ENCODE measurements around the gene KLK15.

The KLK15 gene

DNA sequence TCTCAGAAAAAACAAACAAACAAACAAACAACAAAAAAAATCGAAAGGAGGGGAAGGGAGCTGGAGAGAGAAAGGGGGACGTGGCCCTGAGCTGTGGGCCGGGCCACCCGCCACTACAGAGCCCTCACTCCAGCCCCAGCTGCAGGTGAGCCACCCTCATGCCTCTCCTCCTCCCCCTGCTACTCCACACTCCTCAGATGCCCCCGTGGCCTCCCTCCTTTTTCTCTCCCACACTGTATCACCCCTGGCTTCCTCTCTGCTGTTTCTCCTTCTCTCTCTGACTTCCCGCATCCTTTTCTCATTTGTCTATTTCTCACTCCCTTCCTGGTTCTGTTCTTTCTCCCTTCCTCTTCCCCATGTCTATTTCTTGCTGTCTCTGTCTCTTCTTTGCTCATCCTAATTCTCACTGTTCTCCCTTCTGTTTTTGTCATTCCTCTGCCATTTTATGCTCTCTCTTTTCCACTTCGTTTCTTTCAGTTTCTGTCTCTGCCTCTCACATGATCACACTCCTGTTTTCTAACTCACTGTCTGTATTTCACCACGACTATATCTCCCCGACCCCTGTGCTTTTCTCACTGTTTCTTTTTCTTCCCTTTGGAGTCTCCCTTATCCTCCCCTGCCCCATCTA, 42.5 kb upstream of the KLK15 start:
- DNase-seq (ENCODE audit: low read depth, low spot score) = no peak
- POLR2A ChIA-PET = no interaction called here
- H3K4me3 ChIP-seq (ENCODE audit: low read depth, low read length) = no peak overlapping the region
- CTCF ChIA-PET = no interaction called here
- TF ChIP-seq, protein P1, sequence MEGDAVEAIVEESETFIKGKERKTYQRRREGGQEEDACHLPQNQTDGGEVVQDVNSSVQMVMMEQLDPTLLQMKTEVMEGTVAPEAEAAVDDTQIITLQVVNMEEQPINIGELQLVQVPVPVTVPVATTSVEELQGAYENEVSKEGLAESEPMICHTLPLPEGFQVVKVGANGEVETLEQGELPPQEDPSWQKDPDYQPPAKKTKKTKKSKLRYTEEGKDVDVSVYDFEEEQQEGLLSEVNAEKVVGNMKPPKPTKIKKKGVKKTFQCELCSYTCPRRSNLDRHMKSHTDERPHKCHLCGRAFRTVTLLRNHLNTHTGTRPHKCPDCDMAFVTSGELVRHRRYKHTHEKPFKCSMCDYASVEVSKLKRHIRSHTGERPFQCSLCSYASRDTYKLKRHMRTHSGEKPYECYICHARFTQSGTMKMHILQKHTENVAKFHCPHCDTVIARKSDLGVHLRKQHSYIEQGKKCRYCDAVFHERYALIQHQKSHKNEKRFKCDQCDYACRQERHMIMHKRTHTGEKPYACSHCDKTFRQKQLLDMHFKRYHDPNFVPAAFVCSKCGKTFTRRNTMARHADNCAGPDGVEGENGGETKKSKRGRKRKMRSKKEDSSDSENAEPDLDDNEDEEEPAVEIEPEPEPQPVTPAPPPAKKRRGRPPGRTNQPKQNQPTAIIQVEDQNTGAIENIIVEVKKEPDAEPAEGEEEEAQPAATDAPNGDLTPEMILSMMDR (IDR thresholded peaks at IDR 0.05; ENCODE audit: insufficient read depth, low read length, missing control alignments) = no peak

DNA sequence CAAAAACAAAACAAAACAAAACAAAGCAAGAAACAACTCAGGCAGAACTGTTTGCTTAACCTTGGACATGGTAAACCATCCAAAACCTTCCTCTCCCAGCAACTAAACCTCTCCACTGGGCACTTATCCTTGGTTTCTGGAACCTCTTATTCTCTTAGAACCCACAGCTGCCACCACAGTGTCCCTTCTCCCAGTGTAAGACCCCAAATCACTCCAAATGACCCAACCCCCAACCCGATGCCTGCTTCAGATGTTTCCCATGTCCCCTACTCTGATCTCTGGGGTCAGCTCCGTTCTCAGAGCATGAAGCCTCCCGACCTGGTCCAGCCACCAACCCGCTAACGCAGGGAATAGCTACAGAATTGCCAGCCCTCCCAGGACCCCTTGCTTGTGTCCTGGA, 40.8 kb upstream of the KLK15 start:
- H3K4me3 ChIP-seq (ENCODE audit: low read depth, low read length) = no peak overlapping the region
- POLR2A ChIA-PET = no interaction called here
- DNase-seq (ENCODE audit: low read depth, low spot score) = no peak
- TF ChIP-seq, protein P1 (IDR thresholded peaks at IDR 0.05; ENCODE audit: insufficient read depth, low read length, missing control alignments) = no peak
- CTCF ChIA-PET = no interaction called here

DNA sequence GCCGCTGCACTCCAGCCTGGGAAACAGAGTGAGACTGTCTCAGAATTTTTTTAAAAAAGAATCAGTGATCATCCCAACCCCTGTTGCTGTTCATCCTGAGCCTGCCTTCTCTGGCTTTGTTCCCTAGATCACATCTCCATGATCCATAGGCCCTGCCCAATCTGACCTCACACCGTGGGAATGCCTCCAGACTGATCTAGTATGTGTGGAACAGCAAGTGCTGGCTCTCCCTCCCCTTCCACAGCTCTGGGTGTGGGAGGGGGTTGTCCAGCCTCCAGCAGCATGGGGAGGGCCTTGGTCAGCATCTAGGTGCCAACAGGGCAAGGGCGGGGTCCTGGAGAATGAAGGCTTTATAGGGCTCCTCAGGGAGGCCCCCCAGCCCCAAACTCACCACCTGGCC, 39.7 kb upstream of the KLK15 start, which contains the start of gene KLK2:
KLK2 (plus strand) TSS at position 384 of the 400 bp plus-strand sequence. CDS start 35 bp downstream, outside the sequence.
- TF ChIP-seq, protein P1 (IDR thresholded peaks at IDR 0.05; ENCODE audit: insufficient read depth, low read length, missing control alignments) = no peak
- no peak within 1 kb of the TSS for H3K4me3 ChIP-seq (ENCODE audit: low read depth, low read length)
- ChIA-PET CTCF (no interaction called here), POLR2A (no interaction called here)
- DNase-seq (ENCODE audit: low read depth, low spot score) = no peak

DNA sequence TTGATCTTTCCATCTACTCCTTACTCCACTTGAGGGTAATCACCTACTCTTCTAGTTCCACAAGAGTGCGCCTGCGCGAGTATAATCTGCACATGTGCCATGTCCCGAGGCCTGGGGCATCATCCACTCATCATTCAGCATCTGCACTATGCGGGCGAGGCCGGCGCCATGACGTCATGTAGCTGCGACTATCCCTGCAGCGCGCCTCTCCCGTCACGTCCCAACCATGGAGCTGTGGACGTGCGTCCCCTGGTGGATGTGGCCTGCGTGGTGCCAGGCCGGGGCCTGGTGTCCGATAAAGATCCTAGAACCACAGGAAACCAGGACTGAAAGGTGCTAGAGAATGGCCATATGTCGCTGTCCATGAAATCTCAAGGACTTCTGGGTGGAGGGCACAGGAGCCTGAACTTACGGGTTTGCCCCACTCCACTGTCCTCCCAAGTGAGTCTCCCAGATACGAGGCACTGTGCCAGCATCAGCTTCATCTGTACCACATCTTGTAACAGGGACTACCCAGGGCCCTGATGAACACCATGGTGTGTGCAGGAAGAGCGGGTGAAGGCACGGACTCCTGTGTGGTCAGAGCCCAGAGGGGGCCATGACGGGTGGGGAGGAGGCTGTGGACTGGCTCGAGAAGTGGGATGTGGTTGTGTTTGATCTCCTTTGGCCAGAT, 37.2 kb upstream of the KLK15 start:
- CTCF ChIA-PET = no interaction called here
- no peak overlapping the region for H3K4me3 ChIP-seq (ENCODE audit: low read depth, low read length)
- DNase-seq (ENCODE audit: low read depth, low spot score) = no peak
- TF ChIP-seq, protein P1 (IDR thresholded peaks at IDR 0.05; ENCODE audit: insufficient read depth, low read length, missing control alignments) = no peak
- POLR2A ChIA-PET = no interaction called here

DNA sequence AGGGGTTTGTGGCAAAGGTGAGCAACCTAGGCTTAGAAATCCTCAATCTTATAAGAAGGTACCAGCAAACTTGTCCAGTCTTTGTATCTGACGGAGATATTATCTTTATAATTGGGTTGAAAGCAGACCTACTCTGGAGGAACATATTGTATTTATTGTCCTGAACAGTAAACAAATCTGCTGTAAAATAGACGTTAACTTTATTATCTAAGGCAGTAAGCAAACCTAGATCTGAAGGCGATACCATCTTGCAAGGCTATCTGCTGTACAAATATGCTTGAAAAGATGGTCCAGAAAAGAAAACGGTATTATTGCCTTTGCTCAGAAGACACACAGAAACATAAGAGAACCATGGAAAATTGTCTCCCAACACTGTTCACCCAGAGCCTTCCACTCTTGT, 36.1 kb upstream of the KLK15 start:
- POLR2A ChIA-PET = no interaction called here
- CTCF ChIA-PET = no interaction called here
- DNase-seq (ENCODE audit: low read depth, low spot score) = no peak
- H3K4me3 ChIP-seq (ENCODE audit: low read depth, low read length) = no peak overlapping the region
- TF ChIP-seq, protein P1 (IDR thresholded peaks at IDR 0.05; ENCODE audit: insufficient read depth, low read length, missing control alignments) = no peak

DNA sequence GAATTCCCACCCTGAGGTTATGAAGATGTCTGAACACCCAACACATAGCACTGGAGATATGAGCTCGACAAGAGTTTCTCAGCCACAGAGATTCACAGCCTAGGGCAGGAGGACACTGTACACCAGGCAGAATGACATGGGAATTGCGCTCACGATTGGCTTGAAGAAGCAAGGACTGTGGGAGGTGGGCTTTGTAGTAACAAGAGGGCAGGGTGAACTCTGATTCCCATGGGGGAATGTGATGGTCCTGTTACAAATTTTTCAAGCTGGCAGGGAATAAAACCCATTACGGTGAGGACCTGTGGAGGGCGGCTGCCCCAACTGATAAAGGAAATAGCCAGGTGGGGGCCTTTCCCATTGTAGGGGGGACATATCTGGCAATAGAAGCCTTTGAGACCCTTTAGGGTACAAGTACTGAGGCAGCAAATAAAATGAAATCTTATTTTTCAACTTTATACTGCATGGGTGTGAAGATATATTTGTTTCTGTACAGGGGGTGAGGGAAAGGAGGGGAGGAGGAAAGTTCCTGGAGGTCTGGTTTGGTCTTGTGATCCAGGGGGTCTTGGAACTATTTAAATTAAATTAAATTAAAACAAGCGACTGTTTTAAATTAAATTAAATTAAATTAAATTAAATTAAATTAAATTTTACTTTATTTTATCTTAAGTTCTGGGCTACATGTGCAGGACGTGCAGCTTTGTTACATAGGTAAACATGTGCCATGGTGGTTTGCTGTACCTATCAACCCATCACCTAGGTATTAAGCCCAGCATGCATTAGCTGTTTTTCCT, 28.3 kb upstream of the KLK15 start:
- H3K4me3 ChIP-seq (ENCODE audit: low read depth, low read length) = no peak overlapping the region
- TF ChIP-seq, protein P1 (IDR thresholded peaks at IDR 0.05; ENCODE audit: insufficient read depth, low read length, missing control alignments) = no peak
- ChIA-PET POLR2A (no interaction called here), CTCF (no interaction called here)
- no peak for DNase-seq (ENCODE audit: low read depth, low spot score)
